ENCODE data around the gene TAPT1.

DNA sequence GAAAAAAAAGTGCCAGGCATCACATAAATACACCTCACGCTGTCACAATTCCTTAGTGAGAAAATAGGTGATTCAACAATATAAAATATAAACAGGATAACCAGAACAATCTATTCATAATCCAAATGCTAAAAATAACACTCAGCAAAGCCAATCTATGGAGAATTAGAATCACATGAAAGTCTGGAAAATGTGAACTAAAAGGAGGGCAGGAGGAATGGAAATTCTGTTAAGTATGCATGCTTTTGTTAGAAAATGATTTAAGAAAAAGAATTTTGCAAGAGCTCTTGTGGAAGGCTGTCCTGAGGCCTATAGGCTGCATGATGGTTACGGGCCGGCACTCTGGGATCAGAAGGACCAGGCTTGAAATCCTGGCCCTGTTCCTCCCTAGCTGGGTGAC, 71.8 kb downstream of the TAPT1 start:
- TF ChIP-seq, protein P1, sequence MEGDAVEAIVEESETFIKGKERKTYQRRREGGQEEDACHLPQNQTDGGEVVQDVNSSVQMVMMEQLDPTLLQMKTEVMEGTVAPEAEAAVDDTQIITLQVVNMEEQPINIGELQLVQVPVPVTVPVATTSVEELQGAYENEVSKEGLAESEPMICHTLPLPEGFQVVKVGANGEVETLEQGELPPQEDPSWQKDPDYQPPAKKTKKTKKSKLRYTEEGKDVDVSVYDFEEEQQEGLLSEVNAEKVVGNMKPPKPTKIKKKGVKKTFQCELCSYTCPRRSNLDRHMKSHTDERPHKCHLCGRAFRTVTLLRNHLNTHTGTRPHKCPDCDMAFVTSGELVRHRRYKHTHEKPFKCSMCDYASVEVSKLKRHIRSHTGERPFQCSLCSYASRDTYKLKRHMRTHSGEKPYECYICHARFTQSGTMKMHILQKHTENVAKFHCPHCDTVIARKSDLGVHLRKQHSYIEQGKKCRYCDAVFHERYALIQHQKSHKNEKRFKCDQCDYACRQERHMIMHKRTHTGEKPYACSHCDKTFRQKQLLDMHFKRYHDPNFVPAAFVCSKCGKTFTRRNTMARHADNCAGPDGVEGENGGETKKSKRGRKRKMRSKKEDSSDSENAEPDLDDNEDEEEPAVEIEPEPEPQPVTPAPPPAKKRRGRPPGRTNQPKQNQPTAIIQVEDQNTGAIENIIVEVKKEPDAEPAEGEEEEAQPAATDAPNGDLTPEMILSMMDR (IDR thresholded peaks at IDR 0.05) = no peak
- no peak for TF ChIP-seq POLR2AphosphoS5 (IDR thresholded peaks at IDR 0.05)

Measured in upper lobe of left lung (tissue), 4 donors.